HG02763 (cell line): Measurements from ENCODE around the gene DUOX2.
"Not testable (repeated sequence)": the region's sequence is repeated elsewhere in the genome, so short reads cannot be mapped to it uniquely, and the experiment has no call there.

Experiments
- ATAC-seq: cut with Tn5 transposase; IDR thresholded peaks from one replicate; pipeline ENCODE4 v1.9.1; 2021; ENCODE audit warnings: mild to moderate bottlenecking, moderate library complexity; ENCODE audit not compliant: unreplicated experiment

Gene DUOX2

DNA sequence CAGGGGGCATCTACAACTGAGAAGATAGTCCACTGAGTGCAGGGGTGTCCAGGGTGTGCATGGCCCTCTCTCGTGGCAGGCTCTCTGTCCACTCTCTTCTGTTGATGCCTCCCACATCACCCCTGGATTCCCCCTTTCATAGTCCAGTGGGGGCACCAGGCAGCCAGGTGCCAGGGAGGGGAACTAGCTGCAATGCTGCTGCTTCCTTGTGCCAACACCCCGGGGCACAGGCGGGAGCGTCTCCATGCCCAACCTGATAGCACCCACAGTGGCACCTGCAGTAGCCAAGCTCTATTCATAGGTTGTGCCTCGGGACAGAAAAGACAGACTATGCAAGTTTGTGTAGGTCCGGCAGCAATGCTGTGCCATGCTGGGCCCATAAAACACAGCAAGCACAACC lies 11.7 kb downstream of the DUOX2 start:
- ATAC-seq: no peak

DNA sequence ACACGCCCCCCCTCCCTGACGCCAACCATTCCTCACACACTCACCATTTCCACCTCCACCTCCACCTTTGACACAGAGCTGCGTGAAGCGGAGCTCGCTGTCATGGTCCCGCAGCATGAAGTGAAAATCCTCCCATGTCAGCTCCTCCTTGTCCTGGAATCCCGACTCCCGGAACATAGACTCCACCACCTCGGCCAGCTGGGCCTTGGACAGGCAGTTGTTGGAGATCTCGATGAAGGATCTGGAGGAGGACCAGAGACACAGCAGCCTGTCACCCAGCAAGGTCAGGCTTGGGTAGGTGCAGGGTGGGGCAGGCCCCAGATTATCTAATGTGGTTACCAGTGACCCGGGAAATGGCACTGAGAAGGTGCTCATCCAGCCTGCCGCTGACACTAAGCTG lies 12.2 kb downstream of the DUOX2 start:
- ATAC-seq: no peak

DNA sequence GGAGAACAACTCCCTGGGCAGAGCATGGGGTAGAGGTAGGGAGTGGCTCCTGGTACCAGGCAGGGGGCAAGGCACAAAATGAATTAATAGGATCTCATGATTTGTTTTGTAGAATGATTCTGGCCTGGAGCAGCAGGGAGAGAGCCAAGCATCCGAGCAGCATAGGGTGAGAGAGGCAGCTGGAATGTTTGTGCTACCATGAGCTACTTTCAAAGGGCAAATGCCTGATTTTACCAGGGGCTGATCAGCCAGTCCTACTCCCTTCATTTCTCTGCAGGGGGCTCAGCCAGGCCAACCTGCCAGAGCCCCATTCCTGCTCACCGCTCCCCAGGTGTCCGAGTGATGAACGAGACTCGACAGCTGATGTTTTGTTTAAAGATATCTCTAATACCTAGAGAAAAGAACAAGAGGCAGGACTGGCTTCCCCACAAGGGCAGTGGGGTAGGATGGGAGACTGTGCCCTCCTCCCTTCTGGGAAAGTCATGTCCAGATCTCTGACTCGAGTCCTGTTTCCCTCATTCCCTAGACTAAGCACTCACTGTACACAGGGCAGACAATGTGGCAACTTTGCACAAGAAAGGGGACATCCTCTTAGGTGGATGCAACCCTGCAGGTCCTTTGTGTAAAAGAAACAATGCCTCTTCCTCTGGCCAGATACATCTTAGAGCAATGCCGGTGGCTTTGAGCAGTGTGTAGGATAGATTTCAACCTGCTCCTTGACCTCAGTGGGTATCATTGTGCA lies 12.9 kb downstream of the DUOX2 start:
- ATAC-seq: no peak

DNA sequence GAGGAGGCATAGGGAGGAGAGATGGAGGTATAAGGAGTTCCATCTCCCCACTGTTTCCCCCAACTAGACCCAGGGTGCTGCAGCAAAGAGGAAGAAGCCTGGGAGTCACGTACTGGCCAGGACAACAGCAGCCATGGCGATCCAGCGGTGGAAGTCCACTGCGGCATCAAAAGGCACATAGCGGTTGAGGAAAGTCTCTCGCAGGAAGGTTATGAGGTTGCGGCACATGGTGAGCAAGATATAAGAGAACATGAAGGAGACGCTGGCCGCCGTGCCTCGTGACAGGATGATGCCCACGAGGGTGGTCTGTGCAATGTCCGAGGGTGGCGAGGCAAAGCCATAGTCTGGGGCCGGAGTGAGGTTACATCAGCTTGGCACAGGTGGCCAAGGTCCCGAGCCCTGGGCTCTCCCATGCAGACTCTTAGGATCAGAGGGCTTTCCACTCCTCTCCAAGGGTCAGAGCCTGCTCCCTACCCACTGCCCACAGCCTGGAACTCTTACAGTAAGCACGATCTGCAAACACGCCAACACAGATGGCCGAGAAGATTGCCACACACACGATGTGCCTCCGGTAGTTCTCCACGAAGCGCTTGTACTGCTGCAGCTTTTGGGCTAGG lies 14.3 kb downstream of the DUOX2 start:
- ATAC-seq: no peak

DNA sequence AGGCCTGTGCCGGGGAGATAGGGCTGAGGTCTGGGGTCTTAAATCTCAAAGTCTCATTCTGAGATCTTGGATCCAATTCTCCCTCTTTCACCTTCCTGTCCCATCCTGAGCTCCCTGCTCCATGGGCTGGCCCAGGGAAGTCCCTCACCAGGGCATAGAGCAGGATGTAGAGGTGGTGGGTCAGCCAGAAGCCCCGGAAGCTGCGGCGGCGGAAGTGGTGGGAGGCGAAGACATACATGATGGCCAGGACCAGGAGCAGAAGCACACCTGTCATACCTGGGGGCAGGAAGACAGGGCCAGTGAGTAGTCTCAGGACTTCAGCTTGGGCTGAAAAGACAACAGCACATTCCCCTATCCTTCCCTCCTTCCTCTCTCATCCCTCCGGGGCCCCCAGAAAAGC lies 16.5 kb downstream of the DUOX2 start:
- no peak for ATAC-seq

DNA sequence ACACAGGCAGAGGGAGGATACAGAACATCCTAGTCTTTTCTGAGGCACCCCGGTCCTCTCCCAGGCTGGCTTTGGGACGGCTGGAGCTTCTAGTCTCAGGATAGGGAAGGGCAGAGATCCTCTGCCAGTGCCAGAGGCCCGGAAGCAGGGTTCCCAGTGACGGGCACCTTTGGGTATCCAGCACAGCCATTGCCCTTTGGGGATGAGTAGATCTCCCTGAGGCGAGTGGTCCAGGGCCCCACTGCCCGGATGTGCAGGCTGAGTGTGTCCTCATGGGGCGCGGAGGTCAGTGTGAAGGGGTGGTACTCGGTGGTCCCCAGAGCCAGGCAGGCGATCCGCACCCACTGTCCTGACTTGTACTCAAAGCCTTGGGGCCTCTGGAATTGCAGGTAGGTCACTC lies 18.3 kb downstream of the DUOX2 start:
- ATAC-seq: no peak

DNA sequence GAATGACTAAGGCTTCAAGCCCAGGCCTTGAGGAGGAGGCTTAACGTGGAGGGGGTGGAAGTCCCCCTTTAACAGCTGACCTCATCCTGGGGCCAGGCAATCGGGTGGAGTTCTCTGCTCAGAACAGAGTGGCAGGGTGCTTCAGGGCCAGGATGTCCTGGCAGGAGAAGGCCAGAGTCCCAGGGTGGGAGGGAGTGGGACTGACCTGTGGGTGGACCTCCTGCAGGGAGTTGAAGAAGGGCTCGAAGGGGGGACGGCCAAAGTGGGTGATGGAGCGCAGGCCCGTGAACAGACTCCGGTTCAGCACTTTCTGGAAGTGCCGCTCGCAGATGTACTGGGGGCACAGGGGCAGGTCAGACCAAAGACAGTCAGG lies 19.6 kb downstream of the DUOX2 start:
- ATAC-seq: no peak

DNA sequence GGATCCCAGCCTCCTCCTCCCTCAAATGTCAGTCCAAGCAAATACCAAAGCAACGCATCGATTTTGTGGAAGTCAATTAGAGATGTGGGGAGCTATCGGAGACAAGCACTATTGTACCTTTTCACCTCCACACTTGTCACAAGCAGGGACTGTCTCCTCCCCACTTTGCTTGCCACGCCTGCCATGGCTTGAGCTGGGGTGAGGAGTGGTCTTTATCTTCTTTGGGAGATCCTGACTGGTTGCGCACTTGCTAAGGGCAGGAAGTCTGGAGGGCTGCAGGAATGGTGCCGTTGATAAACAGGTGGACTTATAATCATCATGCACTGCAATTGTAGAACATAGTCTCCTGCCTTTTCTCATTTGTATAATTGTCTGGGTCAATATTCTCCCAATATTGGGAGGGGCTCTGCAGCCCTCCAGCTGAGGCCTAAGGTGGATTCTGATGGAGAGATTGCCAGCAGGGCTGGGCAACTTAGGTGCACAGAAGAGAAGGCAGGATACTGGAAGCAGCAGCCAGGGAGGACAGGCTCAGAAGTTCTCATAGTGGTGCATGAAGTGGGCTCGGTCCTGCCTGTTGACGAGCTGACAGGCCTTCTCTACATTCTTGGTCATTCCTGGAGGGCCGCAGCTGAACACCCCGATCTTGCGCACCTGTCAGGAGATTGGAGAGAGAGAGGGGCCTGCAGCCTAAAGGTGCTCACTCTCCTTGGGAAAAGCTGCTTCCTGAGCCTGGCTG lies 20.2 kb downstream of the DUOX2 start:
- no peak for ATAC-seq

DNA sequence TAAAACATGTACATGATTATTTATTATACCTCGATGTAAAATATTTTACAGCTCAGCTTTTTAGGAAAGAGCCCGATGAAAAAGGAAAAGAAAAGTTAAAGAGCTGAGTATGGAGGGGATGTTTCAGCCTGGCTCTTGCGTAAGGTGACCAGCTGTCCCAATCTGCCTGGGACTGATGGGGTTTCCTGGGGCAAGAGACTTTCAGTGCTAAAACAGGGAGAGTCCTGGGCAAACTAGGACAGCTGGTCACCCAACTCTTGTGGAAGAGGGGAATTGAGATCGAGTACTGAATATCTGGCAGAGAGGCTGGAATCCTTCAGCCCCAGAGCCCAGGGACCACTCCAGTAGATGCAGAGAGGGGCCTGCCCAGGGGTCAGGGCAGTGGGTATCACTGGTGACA lies 21.0 kb downstream of the DUOX2 start:
- ATAC-seq: no peak

DNA sequence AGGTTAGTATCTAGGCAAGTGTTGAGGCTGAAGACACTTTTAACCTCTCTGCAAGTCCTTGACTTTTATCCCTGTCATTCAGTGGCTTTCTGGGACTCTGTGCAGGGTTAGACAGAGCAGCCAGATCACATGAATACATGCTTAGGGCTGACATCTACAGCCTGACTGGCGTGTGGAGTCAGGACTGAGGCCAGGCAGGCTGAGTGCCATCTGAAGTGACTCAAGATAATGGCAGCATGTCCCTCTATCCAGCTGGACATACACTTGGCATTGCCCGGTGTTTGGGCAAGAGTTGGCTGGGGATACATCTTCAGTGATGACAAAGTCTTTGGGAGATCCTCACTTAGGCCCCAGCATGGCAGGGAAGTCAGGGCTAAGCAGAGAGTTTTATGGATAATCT lies 22.4 kb downstream of the DUOX2 start:
- ATAC-seq: no peak

DNA sequence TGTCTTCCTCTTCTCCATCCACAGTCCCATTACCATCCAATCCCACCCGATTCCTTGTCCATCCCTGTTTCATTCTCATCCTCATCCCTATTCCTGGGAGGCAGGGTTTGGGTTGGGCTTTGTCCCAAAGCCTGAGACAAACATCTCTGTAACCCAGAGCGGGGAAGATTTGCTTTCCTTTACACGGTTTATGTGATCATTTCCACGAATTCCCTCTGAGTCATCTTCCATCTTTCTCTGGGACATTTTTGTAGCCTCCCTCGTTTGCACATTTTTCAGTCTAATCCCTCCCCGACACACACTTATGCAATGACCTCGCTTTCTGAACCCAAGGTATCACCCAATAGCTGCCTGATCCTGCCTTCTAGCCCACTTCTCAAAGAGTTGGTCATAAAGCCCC lies 22.8 kb downstream of the DUOX2 start:
- ATAC-seq: no peak

DNA sequence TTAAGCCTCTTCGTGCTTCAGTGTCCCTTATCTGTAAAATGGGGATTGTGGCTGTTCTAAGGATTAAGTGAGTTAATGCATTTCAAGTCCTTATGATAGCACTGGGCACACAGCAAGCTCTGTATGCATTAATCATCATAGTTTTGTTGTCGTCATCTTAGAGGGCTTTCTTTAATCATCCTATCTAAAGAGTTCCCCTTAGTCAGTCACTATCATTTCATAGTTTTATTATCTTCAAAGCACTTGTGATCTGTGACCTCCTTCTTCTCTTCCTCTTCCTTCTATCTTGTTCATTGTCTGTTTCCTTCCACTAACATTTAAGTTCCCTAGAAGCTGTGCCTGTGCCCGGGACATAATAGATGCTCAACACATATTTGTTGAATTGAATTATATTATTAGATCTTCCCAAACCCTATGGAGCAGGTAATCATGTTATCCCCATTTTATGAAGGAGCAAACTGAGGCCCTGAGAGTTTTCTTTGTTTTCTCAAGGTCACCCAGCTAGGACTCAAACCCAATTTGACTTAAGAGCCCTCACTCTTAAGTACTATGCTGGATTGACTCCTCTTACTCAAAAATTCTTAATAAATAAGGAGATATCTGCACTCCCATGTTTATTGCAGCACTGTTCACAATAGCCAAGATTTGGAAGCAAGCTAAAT lies 24.1 kb downstream of the DUOX2 start:
- ATAC-seq: no peak

DNA sequence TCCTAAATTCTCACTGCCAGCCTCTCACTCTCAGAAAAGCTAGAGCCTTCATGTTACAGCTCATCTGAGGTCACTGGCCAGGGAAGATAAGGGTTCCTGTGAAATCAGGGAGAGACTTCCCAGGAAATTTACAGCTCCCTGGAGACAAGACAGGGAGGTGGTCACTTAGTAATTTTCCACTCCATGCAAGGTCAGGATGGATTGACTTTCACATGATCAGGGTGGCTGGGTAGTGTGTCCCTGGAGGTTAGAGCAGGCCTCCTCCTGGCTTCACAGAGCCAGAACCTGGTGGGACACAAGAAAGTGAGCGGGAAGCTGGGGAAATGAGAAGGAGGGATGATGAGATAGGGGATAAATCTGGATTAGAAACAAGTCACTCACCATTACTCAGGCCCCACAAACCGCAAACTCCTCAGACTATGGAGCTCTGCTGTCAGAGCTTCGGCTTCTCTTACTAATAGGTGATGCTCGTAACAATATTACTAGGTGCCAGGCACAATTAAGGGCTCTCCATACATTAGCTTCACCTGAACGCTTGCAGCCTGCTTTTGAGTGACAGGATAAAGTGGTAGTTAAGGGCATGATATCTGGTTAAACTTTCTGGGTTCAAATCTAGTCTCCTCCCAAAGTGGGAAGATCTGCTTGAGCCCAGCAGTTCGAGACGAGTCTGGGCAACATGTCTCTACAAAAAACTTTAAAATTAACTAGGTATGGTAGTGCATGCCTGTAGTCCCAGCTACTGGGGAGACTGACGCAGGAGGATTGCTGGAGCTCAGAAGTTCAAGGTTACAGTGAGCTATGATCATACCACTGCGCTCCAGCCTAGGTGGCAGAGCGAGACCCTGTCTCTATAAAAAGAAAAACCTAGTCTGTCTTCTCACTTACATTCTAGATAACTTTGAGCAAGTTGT lies 24.9 kb downstream of the DUOX2 start:
- no peak for ATAC-seq

DNA sequence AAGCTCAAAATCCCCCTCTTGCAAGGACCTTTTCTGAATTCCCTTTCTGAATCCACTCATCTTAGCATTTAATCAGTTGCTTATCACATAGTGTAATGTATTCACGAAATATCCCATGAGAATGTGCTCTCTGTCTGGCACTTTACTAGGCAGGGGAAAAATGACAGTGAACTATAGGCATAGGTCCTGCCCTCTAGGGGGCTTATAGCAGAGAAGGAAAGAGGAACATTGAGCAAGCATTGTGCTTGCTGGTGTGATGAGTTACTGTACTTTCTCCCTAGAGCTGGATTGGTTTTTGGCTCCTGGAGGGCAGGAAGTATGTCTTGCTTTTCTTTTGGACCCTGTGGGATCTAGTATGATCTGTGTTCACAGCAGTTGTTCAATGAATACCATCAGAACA lies 26.5 kb downstream of the DUOX2 start:
- ATAC-seq: no peak

DNA sequence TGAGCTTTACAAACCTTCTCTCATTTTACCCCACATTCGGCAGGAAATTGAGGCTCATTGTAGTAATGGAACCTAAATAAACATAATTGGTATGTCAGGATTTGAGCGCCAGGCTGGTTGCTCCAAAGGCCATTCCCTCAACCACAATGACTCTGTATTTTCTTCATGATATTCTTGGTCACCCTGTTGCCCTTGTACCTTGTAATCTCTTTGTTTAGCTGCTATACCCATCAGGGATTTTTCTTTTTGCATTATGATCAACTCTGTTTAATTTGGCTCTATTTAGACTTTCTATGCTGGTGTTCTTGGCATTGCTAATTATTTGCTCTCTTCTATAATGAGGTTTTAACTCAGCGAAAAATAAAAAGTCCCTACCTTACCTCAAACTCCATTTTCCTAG lies 29.8 kb downstream of the DUOX2 start:
- ATAC-seq: no peak

DNA sequence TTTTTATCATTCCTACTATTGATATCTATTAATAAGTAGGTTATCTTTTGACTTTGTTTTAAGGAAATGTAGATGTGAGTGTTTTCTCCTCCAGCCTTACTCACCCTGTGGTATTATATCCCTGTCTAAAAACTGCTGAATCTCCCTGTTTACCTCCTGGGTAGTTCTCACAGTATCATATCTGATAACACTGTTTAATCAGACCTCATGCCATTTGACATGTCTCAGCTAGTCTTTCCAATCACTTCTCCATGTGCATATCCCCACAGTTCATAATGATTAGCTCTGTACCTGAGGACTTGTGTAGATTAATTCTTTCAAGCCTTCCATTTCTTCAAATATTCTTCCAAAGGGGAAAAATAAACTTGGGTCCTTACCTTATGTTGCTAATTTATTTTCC lies 30.7 kb downstream of the DUOX2 start:
- ATAC-seq: no peak

DNA sequence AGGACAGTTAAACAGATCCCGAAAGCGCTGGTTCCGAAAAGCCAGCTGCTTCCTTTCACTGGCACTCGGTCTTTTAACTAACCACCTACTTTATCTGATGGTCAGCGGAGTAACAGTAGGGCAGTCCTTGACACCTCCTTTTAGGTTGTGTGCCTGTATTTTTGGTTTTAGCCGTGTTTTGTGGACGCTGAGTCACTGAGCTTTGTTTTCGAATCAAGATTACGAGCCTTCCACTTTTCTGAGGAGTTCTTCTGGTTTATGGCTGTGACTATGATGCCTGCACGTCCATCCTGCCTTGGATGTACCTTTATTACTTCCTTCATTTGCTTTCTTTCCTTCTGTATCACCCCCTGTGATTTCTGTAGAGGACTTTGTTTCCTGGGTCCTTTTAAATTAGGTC lies 31.6 kb downstream of the DUOX2 start:
- ATAC-seq: not testable (repeated sequence)

DNA sequence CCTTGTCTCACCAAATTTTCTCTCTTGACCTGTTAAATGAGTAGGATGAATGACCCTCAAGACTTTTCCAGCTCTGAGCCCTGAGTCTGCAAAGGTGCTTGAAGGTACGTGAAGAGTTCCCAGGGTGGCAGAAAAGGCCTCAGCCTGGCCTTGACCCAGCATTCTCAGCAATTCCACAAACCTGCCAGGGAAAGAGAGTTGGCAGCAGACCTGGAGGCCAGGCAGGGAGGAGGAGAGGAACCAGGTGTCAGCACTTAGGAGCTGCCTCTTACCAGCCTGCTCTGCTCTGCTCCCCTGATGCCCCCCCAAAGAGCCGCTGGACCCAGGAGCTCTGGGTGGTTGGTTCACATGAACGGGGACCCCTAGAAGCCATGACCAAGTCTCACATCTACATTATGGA lies 33.4 kb downstream of the DUOX2 start:
- not testable (repeated sequence) for ATAC-seq

DNA sequence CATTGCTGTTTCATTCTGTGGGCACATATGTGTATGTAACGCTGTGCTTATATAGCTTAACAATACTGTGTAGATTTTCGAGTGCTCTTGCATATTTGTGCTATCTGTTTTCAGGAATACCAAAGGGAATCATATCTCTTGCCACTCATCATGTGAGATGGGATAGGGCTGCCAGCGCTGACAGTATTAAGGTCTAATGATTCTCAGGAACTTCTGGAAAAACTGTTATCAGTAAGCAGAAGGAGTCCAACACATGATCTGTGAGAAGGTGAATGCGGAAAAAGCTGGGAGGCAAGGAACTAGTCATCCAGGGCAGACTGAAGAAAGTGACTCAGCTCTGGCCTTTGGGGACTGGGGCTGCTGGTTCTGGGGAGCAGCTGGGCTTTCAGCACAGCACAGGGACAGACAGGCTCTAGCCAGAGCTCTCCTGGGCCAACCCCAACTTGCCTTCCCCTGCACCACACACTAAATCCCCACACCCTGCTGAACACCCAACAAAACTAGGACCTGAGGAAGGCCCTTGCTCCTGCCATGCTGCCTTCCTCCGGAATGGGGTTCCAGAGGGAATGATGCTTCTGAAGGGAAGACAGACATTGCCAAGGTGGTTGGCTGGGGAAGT lies 34.2 kb downstream of the DUOX2 start:
- not testable (repeated sequence) for ATAC-seq

DNA sequence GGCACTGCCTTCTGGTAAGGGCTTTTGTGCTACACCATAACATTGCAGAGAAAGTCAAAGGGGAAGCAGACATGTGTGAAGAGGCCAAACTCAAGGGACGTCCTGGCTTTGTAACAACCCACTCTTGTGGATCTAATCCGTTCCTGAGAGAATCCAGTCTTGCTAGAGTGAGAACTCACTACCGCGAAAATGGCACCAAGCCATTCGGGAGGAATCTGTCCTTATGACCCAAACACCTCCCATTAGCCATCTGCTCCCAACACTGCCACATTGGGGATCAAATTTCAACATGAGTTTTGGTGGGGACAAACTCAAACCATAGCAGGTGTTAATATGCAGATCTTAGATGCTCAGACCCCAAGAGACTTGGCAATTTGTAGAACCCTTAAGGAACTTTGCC lies 34.8 kb downstream of the DUOX2 start:
- not testable (repeated sequence) for ATAC-seq
